Fibroblast of lung (primary cell): ENCODE measurements around the gene TENM4. TPM values are rescaled to one million over a fixed set of nuclear protein-coding genes. Genes with fewer than 3 reads are reported as not detected.

ENCODE experiments used
- DNase-seq, 2 donors: peaks; one replicate each; pipeline versions ENCODE4 v3.0.0 to v3.0.0-alpha.2; 2010; ENCODE audit warnings: low read depth in 2 of 2
- H2AFZ ChIP-seq: 2 replicates; pipeline ENCODE4 v1.5.1; 2012; ENCODE audit warnings: low read length, control low read depth, inconsistent platforms
- H3K27ac ChIP-seq: 2 replicates; pipeline ENCODE4 v1.5.1; 2011; ENCODE audit warnings: low read length, control low read depth; ENCODE audit not compliant: insufficient read depth
- H3K27me3 ChIP-seq: 2 replicates; pipeline ENCODE4 v1.5.1; 2011; ENCODE audit warnings: mild to moderate bottlenecking, low read length; ENCODE audit not compliant: control insufficient read depth, insufficient read depth
- H3K36me3 ChIP-seq: 2 replicates; pipeline ENCODE4 v1.5.1; 2011; ENCODE audit warnings: low read length; ENCODE audit not compliant: control insufficient read depth, insufficient read depth
- H3K4me1 ChIP-seq: 2 replicates; pipeline ENCODE4 v1.5.1; 2011; ENCODE audit warnings: low read length; ENCODE audit not compliant: control insufficient read depth, insufficient read depth; ENCODE audit errors: extremely low read depth
- H3K4me2 ChIP-seq: 2 replicates; pipeline ENCODE4 v1.5.1; 2011; ENCODE audit warnings: low read length, control low read depth; ENCODE audit not compliant: insufficient read depth; ENCODE audit errors: extremely low read depth
- H3K4me3 ChIP-seq, 4 experiments: fragments of 200-600 bp in 1 of 4; sonication (generic) in 1 of 4; replicated peaks in 1 of 4; 2 replicates each; pipeline ENCODE4 v1.5.1; 2011 to 2016; ENCODE audit warnings: low read length in 4 of 4, low read depth in 3 of 4, mild to moderate bottlenecking in 3 of 4, control low read depth in 2 of 4, inconsistent platforms in 1 of 4, mixed read lengths in 1 of 4; ENCODE audit not compliant: insufficient read depth in 1 of 4; ENCODE audit errors: control extremely low read depth in 1 of 4
- H3K79me2 ChIP-seq: 2 replicates; pipeline ENCODE4 v1.5.1; 2012; ENCODE audit warnings: mild to moderate bottlenecking, low read length, inconsistent platforms; ENCODE audit not compliant: control insufficient read depth, insufficient read depth
- H3K9ac ChIP-seq: 2 replicates; pipeline ENCODE4 v1.5.1; 2011; ENCODE audit warnings: mild to moderate bottlenecking, low read length, control low read depth; ENCODE audit not compliant: insufficient read depth
- H3K9me3 ChIP-seq: 2 replicates; pipeline ENCODE4 v1.5.1; 2012; ENCODE audit warnings: low read depth, low read length; ENCODE audit not compliant: control insufficient read depth, insufficient read depth
- H4K20me1 ChIP-seq: 2 replicates; pipeline ENCODE4 v1.5.1; 2011; ENCODE audit warnings: low read length; ENCODE audit not compliant: control insufficient read depth, insufficient read depth; ENCODE audit errors: extremely low read depth
- CTCF ChIP-seq, 2 donors: IDR thresholded peaks in 1 of 2; conservative IDR thresholded peaks in 1 of 2; 1 replicate in 1 of 2; 2 replicates in 1 of 2; pipeline ENCODE4 v1.5.1; 2011 to 2012; ENCODE audit warnings: low read length in 2 of 2, control low read depth in 1 of 2, inconsistent platforms in 1 of 2, low read depth in 1 of 2, mild to moderate bottlenecking in 1 of 2
- EZH2 ChIP-seq: IDR thresholded peaks from 2 replicates; pipeline ENCODE4 v1.5.1; 2012; ENCODE audit warnings: low read length, control low read depth, mild to moderate bottlenecking; ENCODE audit errors: missing control alignments
- polyA plus RNA-seq, 2 donors: library from polyadenylated mRNA; depleted of rRNA in 1 of 2; stranded (reverse) in 1 of 2; unstranded in 1 of 2; fragments of >200 nt; gene quantifications; 2 replicates each; pipeline ENCODE4 v1.2.1, GENCODE V29; 2011 to 2012; ENCODE audit warnings: missing spikeins in 1 of 2
- total RNA-seq: library from RNA; depleted of rRNA; stranded (reverse); fragments of >200 nt; gene quantifications from 2 replicates; pipeline ENCODE4 v1.2.1, GENCODE V29; 2014

TENM4 gene
- total and polyA plus RNA-seq, 2 donors (not counting 1 experiment from before 2014, with no cell fraction given) = 4.6 to 48.4 TPM

- no peak overlapping the region for H3K9ac ChIP-seq
- no peaks in the 10 kb centered on the region for H3K36me3 ChIP-seq
- DNase-seq = peak in 1 of 2 donors; percentile 29
- no peak for TF ChIP-seq CTCF (conservative IDR thresholded peaks at IDR 0.05 in 1 of 2, IDR thresholded peaks at IDR 0.05 in 1 of 2; ENCODE audit: low read depth in 1 of 2, low read length in 2 of 2)
- no peak for TF ChIP-seq EZH2
- H3K9me3 ChIP-seq = no peaks in the 10 kb centered on the region
- no peaks in the 10 kb centered on the region for H3K4me1 ChIP-seq
- H4K20me1 ChIP-seq = no peaks in the 10 kb centered on the region
- H3K4me2 ChIP-seq = no peak overlapping the region
- no peaks in the 10 kb centered on the region for H3K79me2 ChIP-seq
- no peak overlapping the region for H3K4me3 ChIP-seq
- H2AFZ ChIP-seq = no peak overlapping the region
- H3K27ac ChIP-seq = no peak overlapping the region
- no peaks in the 10 kb centered on the region for H3K27me3 ChIP-seq
These were observed 837.0 kb downstream of the TENM4 start for GRCh38 chr11:78603792-78604191.
